K562 (cell line): Measurements from ENCODE around the gene RAB40B. TPM values are rescaled to one million over a fixed set of nuclear protein-coding genes. Genes with fewer than 3 reads are reported as not detected.

Experiments
- BACH1 ChIP-seq: fragments of 200-800 bp; sonication (Bioruptor generic); IDR thresholded peaks from 2 replicates; pipeline ENCODE4 v1.6.1; 2016; ENCODE audit warnings: missing genetic modification characterization, missing compliant biosample characterization
- BCL6 ChIP-seq: fragments of 250-450 bp; sonication (Bioruptor Pico); IDR thresholded peaks from 2 replicates; pipeline ENCODE4 v1.4.0; 2020
- CAMTA2 ChIP-seq: fragments of 250-450 bp; sonication (Bioruptor Pico); conservative IDR thresholded peaks from 2 replicates; pipeline ENCODE4 v1.5.1; 2022
- ETV5 ChIP-seq: sonication (generic); formaldehyde crosslinking; IDR thresholded peaks from 2 replicates; pipeline ENCODE4 v1.4.0; 2020; ENCODE audit warnings: low read depth, mild to moderate bottlenecking, missing genetic modification reagents
- EWSR1 ChIP-seq: fragments of 450-650 bp; IDR thresholded peaks from 2 replicates; pipeline ENCODE4 v1.6.1; 2018; ENCODE audit warnings: borderline replicate concordance, mild to moderate bottlenecking, low read depth, moderate library complexity; ENCODE audit not compliant: partially characterized antibody
- FOXP1 ChIP-seq: sonication (generic); formaldehyde crosslinking; IDR thresholded peaks from 2 replicates; pipeline ENCODE4 v1.8.0; 2022; ENCODE audit warnings: mild to moderate bottlenecking, missing genetic modification reagents
- HNRNPLL ChIP-seq: fragments of 200-400 bp; formaldehyde crosslinking; IDR thresholded peaks from 2 replicates; pipeline ENCODE4 v1.6.1; 2017; ENCODE audit warnings: low read length, low read depth, mild to moderate bottlenecking; ENCODE audit not compliant: poor library complexity, severe bottlenecking
- KLF10 ChIP-seq: fragments of 250-450 bp; sonication (Bioruptor Pico); IDR thresholded peaks from 2 replicates; pipeline ENCODE4 v1.6.1; 2021; ENCODE audit warnings: matching md5 sums
- MAFF ChIP-seq: IDR thresholded peaks from 2 replicates; pipeline ENCODE4 v1.6.1; 2012; ENCODE audit warnings: low read length, improper control_type of control experiment
- POLR2G ChIP-seq: fragments of 200-400 bp; formaldehyde crosslinking; IDR thresholded peaks from 2 replicates; pipeline ENCODE4 v1.6.1; 2017; ENCODE audit warnings: low read depth, mild to moderate bottlenecking, antibody characterized with exemption, low read length, moderate library complexity
- RBBP5 ChIP-seq: fragments of 200-600 bp; sonication (generic); IDR thresholded peaks from 2 replicates; pipeline ENCODE4 v1.6.1; 2012; ENCODE audit warnings: borderline replicate concordance, mild to moderate bottlenecking, low read length, control low read depth, inconsistent platforms; ENCODE audit not compliant: insufficient read depth, poor library complexity, severe bottlenecking
- SMAD4 ChIP-seq: fragments of 250-450 bp; sonication (Bioruptor Pico); conservative IDR thresholded peaks from 2 replicates; pipeline ENCODE4 v1.8.0; 2021; ENCODE audit warnings: inconsistent platforms, mild to moderate bottlenecking, moderate library complexity
- TSC22D4 ChIP-seq: fragments of 450-650 bp; IDR thresholded peaks from 2 replicates; pipeline ENCODE4 v1.6.1; 2016; ENCODE audit warnings: missing genetic modification characterization, missing biosample characterization, control low read depth
- ZBTB1 ChIP-seq: sonication (generic); formaldehyde crosslinking; IDR thresholded peaks from 2 replicates; pipeline ENCODE4 v1.8.1; 2023; ENCODE audit warnings: missing genetic modification reagents, low read depth, mild to moderate bottlenecking, borderline replicate concordance
- ZC3H4 ChIP-seq: sonication (generic); formaldehyde crosslinking; IDR thresholded peaks from 2 replicates; pipeline ENCODE4 v1.9.0; 2021; ENCODE audit warnings: missing genetic modification reagents, borderline replicate concordance
- ZNF282 ChIP-seq: sonication (generic); formaldehyde crosslinking; IDR thresholded peaks from 2 replicates; pipeline ENCODE4 v1.8.1; 2023; ENCODE audit warnings: missing genetic modification reagents
- polyA plus RNA-seq, 8 experiments: library from polyadenylated mRNA; depleted of rRNA in 4 of 8; stranded (reverse) in 5 of 8; unstranded in 3 of 8; fragments of >200 nt; fragmentation: Nextera tagmentation in 2 of 8; fragmentation: Illumina TruSeq in 1 of 8; extraction: Ambion mirVana in 2 of 8; extraction: Trizol in 1 of 8; gene quantifications; 2 replicates each; pipeline versions ENCODE4 v1.2.1 to v1.2.3, GENCODE V29; 2011 to 2014; ENCODE audit warnings: inconsistent platforms in 1 of 8, missing spikeins in 1 of 8
- total RNA-seq, 7 experiments: library from RNA; depleted of rRNA in 6 of 7; stranded (reverse); fragments of >200 nt in 6 of 7; fragmentation: Illumina TruSeq in 2 of 7; extraction: Trizol in 2 of 7; gene quantifications; 2 replicates each; pipeline versions ENCODE4 v1.2.1 to v1.2.3, GENCODE V29; 2011 to 2021; ENCODE audit warnings: low replicate concordance in 1 of 7
- TF ChIP-seq, protein P1 (sequence below): IDR thresholded peaks from 3 replicates; pipeline ENCODE4 v1.6.1; 2011; ENCODE audit warnings: borderline replicate concordance, mild to moderate bottlenecking; ENCODE audit not compliant: insufficient read length, insufficient read depth
- TF ChIP-seq, protein P2 (sequence below): fragments of 250-450 bp; sonication (Bioruptor Pico); IDR thresholded peaks from 2 replicates; pipeline ENCODE4 v1.8.0; 2022; ENCODE audit warnings: inconsistent platforms
- TF ChIP-seq, protein P3 (sequence below): sonication (generic); formaldehyde crosslinking; IDR thresholded peaks from 2 replicates; pipeline ENCODE4 v1.8.1; 2023; ENCODE audit warnings: mild to moderate bottlenecking, missing genetic modification reagents
- TF ChIP-seq, protein P4 (sequence below): sonication (generic); formaldehyde crosslinking; IDR thresholded peaks from 2 replicates; pipeline ENCODE4 v1.8.0; 2022; ENCODE audit warnings: mild to moderate bottlenecking, missing genetic modification reagents

RAB40B gene
- total and polyA plus RNA-seq, 9 of the 15 experiments (the other 6 are each of a cell fraction or from before 2014, with no cell fraction given) = 0.13 to 4.6 (median 1.4) TPM

DNA sequence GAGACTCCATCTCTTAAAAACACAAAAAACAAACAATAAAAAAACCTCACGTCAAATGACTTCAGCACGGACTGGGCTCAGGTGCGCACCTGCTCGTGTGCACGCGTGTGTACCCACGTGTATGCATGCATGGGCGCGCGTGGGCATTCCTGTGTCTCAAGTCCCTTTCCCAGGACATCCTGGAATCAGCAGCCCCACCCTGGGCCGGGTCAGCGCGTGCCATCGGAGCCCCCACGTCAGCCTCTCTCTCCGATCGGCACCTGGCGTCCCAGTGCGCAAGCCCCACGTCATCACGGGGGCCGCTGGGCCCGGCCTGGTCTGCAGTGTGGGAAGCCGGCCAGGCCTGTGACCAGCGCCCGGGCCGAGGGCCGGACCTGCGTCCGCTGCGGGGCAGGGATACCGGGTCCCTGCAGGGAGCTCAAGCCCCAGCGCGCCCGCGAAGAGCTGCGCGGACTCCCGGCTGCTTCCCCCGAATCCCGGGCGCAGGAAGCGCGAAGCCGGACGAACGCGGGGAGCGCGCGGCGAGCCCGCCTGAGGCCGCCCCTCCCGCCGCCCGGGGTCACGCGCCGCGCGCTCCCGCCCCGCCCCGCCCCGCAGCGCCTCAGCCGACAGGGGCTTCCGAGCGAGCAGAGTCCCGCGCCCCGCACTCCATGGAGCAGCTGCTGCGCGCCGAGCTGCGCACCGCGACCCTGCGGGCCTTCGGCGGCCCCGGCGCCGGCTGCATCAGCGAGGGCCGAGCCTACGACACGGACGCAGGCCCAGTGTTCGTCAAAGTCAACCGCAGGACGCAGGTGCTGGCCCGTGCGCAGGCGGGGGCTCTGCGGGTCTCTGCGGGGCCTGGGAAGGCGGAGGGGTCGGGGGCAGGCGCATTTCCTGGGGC, 36.7 kb upstream of the RAB40B start, which contains the start of gene FN3K (continued):
- TF ChIP-seq, protein P1, sequence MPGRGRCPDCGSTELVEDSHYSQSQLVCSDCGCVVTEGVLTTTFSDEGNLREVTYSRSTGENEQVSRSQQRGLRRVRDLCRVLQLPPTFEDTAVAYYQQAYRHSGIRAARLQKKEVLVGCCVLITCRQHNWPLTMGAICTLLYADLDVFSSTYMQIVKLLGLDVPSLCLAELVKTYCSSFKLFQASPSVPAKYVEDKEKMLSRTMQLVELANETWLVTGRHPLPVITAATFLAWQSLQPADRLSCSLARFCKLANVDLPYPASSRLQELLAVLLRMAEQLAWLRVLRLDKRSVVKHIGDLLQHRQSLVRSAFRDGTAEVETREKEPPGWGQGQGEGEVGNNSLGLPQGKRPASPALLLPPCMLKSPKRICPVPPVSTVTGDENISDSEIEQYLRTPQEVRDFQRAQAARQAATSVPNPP = no peak
- TF ChIP-seq CAMTA2 = peak; percentile 60; the same call in 1 of the 2 replicates
- TF ChIP-seq EWSR1 = no peak
- TF ChIP-seq POLR2G = peak; percentile 90
- TF ChIP-seq, protein P2, sequence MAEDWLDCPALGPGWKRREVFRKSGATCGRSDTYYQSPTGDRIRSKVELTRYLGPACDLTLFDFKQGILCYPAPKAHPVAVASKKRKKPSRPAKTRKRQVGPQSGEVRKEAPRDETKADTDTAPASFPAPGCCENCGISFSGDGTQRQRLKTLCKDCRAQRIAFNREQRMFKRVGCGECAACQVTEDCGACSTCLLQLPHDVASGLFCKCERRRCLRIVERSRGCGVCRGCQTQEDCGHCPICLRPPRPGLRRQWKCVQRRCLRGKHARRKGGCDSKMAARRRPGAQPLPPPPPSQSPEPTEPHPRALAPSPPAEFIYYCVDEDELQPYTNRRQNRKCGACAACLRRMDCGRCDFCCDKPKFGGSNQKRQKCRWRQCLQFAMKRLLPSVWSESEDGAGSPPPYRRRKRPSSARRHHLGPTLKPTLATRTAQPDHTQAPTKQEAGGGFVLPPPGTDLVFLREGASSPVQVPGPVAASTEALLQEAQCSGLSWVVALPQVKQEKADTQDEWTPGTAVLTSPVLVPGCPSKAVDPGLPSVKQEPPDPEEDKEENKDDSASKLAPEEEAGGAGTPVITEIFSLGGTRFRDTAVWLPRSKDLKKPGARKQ (CRISPR knock-in tag) = peak; percentile 92
- TF ChIP-seq ZBTB1 (CRISPR knock-in tag) = peak; percentile 66; the same call in 1 of the 2 replicates
- TF ChIP-seq, protein P3, sequence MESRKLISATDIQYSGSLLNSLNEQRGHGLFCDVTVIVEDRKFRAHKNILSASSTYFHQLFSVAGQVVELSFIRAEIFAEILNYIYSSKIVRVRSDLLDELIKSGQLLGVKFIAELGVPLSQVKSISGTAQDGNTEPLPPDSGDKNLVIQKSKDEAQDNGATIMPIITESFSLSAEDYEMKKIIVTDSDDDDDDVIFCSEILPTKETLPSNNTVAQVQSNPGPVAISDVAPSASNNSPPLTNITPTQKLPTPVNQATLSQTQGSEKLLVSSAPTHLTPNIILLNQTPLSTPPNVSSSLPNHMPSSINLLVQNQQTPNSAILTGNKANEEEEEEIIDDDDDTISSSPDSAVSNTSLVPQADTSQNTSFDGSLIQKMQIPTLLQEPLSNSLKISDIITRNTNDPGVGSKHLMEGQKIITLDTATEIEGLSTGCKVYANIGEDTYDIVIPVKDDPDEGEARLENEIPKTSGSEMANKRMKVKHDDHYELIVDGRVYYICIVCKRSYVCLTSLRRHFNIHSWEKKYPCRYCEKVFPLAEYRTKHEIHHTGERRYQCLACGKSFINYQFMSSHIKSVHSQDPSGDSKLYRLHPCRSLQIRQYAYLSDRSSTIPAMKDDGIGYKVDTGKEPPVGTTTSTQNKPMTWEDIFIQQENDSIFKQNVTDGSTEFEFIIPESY = peak; percentile 27; the same call in 1 of the 2 replicates
- TF ChIP-seq BCL6 = no peak
- no peak for TF ChIP-seq KLF10
- no peak for TF ChIP-seq MAFF
- TF ChIP-seq, protein P4, sequence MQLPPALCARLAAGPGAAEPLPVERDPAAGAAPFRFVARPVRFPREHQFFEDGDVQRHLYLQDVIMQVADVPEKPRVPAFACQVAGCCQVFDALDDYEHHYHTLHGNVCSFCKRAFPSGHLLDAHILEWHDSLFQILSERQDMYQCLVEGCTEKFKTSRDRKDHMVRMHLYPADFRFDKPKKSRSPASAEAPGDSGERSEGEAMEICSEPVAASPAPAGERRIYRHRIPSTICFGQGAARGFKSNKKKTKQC (CRISPR knock-in tag) = peak; percentile 46; the same call in 1 of the 2 replicates
- TF ChIP-seq HNRNPLL = peak; percentile 42
- TF ChIP-seq ETV5 = peak; percentile 73; the same call in 1 of the 2 replicates
- peak; percentile 76 for TF ChIP-seq RBBP5
- TF ChIP-seq SMAD4 (CRISPR knock-in tag) = peak; percentile 52; the same call in 1 of the 2 replicates
- no peak for TF ChIP-seq ZC3H4 (CRISPR knock-in tag)
- TF ChIP-seq ZNF282 (CRISPR knock-in tag) = no peak
- TF ChIP-seq TSC22D4 (tag) = no peak
- no peak for TF ChIP-seq BACH1 (tag)
- 0 out of 2 replicates have a peak, but pooled peaks have one; percentile 36 for TF ChIP-seq FOXP1 (CRISPR knock-in tag)
